ENCODE results near the gene EHD2.

DNA sequence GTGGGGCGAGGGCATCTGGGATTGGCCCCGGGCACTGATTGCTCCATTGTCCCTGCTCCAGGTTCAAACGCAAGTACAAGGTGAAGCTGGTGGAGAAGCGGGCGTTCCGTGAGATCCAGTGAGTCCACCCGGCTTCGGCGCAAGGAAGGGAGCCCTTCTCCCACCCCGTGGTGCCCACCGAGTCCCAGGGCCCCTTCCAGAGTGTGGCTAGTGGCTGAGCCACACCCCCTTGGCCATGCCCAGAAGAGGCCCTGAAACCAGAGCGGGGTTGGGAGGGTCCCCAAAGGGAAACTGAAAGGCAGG lies 43.4 kb downstream of the EHD2 start:
- TF ChIP-seq, protein P1, sequence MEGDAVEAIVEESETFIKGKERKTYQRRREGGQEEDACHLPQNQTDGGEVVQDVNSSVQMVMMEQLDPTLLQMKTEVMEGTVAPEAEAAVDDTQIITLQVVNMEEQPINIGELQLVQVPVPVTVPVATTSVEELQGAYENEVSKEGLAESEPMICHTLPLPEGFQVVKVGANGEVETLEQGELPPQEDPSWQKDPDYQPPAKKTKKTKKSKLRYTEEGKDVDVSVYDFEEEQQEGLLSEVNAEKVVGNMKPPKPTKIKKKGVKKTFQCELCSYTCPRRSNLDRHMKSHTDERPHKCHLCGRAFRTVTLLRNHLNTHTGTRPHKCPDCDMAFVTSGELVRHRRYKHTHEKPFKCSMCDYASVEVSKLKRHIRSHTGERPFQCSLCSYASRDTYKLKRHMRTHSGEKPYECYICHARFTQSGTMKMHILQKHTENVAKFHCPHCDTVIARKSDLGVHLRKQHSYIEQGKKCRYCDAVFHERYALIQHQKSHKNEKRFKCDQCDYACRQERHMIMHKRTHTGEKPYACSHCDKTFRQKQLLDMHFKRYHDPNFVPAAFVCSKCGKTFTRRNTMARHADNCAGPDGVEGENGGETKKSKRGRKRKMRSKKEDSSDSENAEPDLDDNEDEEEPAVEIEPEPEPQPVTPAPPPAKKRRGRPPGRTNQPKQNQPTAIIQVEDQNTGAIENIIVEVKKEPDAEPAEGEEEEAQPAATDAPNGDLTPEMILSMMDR (IDR thresholded peaks at IDR 0.05; ENCODE audit: insufficient read depth, low read length), result no peak
- TF ChIP-seq POLR2AphosphoS5 (IDR thresholded peaks at IDR 0.05; ENCODE audit: low read depth) (no peak), GABPA (IDR thresholded peaks at IDR 0.05; ENCODE audit: low read depth) (no peak), SPI1 (IDR thresholded peaks at IDR 0.05; ENCODE audit: borderline replicate concordance, low read depth) (no peak)
- TF ChIP-seq, protein P2, sequence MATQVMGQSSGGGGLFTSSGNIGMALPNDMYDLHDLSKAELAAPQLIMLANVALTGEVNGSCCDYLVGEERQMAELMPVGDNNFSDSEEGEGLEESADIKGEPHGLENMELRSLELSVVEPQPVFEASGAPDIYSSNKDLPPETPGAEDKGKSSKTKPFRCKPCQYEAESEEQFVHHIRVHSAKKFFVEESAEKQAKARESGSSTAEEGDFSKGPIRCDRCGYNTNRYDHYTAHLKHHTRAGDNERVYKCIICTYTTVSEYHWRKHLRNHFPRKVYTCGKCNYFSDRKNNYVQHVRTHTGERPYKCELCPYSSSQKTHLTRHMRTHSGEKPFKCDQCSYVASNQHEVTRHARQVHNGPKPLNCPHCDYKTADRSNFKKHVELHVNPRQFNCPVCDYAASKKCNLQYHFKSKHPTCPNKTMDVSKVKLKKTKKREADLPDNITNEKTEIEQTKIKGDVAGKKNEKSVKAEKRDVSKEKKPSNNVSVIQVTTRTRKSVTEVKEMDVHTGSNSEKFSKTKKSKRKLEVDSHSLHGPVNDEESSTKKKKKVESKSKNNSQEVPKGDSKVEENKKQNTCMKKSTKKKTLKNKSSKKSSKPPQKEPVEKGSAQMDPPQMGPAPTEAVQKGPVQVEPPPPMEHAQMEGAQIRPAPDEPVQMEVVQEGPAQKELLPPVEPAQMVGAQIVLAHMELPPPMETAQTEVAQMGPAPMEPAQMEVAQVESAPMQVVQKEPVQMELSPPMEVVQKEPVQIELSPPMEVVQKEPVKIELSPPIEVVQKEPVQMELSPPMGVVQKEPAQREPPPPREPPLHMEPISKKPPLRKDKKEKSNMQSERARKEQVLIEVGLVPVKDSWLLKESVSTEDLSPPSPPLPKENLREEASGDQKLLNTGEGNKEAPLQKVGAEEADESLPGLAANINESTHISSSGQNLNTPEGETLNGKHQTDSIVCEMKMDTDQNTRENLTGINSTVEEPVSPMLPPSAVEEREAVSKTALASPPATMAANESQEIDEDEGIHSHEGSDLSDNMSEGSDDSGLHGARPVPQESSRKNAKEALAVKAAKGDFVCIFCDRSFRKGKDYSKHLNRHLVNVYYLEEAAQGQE (IDR thresholded peaks at IDR 0.05; ENCODE audit: insufficient replicate concordance, low read depth), result no peak

Measured in HL-60 (cell line).